Subcutaneous adipose tissue (tissue), 4 donors: Measurements from ENCODE around the gene ERC2. TPM values are rescaled to one million over a fixed set of nuclear protein-coding genes. Genes with fewer than 3 reads are reported as not detected.

Experiments
- CTCF ChIP-seq: fragments of 450-650 bp; IDR thresholded peaks from one replicate; pipeline ENCODE4 v1.5.1; 2016; ENCODE audit warnings: low read depth, mild to moderate bottlenecking, control low read depth, antibody characterized with exemption, moderate library complexity
- total RNA-seq, 4 donors: library from RNA; depleted of rRNA; stranded (reverse); fragments of >200 nt; gene quantifications; one replicate each; pipeline ENCODE4 v1.1.0, GENCODE V29; 2016

ERC2 gene
- total RNA-seq, 4 donors from 2014 or later = 1.1 TPM; not detected in 3

- TF ChIP-seq CTCF = no peak
These were observed 702.9 kb downstream of the ERC2 start for GRCh38 chr3:55765398-55765797.

GRCh38 chr3:55756976-55757375 is 711.3 kb downstream of the ERC2 start:
- no peak for TF ChIP-seq CTCF

DNA sequence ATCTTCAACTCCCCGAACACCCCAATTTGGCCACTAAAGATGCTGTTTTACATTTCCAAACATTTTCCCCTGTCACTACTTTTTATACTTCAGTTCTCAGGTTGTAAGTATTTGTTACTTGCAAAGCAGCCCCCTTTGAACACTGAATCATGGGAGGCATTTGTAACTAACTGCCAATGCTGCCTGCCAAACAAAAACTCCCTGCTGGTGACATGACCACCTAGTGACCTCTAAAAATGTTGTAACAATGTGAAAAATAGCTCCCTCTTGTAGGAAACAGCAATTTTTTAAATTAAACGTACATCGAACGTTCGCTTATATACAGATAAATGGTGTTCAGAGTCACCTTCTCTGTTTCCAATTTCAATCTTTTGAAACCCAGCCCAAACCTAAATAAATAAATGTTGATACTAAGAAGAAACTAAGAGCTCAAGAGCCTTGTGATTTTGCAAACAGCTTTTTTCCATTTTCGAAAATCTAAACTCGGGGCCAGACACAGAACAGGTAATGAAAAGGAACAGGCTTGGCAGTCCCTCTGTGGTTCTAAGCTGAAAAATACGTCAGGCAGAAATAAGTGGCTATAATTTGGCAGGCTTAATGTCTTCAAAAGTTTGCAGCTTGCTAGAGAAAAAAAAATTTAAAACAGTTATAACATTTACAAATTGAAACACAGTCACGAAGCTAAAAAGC is 712.6 kb downstream of the ERC2 start:
- no peak for TF ChIP-seq CTCF

DNA sequence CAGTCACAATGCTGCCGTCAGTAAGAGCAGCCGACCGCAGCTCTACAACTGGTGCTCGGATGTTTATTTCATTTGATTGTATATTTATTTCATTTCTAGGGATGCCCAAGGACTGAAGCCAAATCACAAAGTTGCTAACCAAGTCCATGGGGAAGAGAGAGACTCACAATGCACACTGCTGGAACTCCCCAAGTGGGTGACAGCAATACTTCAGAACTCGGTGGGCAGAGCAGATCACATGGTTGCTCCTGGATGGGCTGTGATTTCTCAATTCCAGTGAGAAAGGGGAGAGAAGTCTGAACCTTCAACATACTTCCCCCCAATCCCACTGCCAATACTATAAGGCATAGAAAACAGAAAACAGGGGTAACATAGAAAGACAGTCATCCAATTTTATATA is 715.4 kb downstream of the ERC2 start:
- no peak for TF ChIP-seq CTCF

GRCh38 chr3:55751730-55752129 is 716.5 kb downstream of the ERC2 start:
- no peak for TF ChIP-seq CTCF

DNA sequence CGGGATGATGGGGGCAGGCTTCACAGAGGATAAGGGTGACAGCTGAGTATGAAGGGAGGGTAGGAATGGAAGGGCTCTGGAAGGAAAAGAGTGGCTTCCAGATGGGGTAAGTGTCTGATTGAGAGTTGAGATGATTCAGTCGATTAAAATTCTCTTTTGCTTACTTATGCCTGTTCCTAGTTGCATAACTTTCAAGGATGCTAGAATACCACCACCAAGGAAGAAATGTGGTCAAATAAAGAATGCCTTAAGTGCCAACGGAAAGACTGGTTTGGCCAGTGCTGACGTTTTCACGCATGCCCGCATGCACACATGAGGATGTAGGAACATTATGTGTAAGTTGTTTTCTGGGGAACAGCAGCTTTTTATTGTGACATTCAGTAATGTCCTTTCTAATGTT is 717.7 kb downstream of the ERC2 start:
- TF ChIP-seq CTCF = no peak

- TF ChIP-seq CTCF = no peak
These were observed 719.2 kb downstream of the ERC2 start for GRCh38 chr3:55749036-55749435.
